GM18508 (cell line): ENCODE results near the gene UHMK1.
"Not testable (repeated sequence)": the region's sequence is repeated elsewhere in the genome, so short reads cannot be mapped to it uniquely, and the experiment has no call there.

Source experiments
- ATAC-seq: cut with Tn5 transposase; IDR thresholded peaks from one replicate; pipeline ENCODE4 v1.9.1; 2021; ENCODE audit warnings: moderate number of reproducible peaks; ENCODE audit not compliant: insufficient read depth, unreplicated experiment

The UHMK1 gene

GRCh38 chr1:162562470-162562828, 64.8 kb downstream of the UHMK1 start:
- ATAC-seq, result no peak

- no peak for ATAC-seq
These were observed 67.2 kb downstream of the UHMK1 start for GRCh38 chr1:162564762-162565218.

GRCh38 chr1:162565460-162565859, 67.8 kb downstream of the UHMK1 start:
- no peak for ATAC-seq

GRCh38 chr1:162566870-162567269, 69.3 kb downstream of the UHMK1 start:
- no peak for ATAC-seq

GRCh38 chr1:162568802-162569201, 71.2 kb downstream of the UHMK1 start:
- ATAC-seq, result no peak

GRCh38 chr1:162570718-162571117, 73.1 kb downstream of the UHMK1 start:
- ATAC-seq, result no peak

GRCh38 chr1:162571121-162571520, 73.5 kb downstream of the UHMK1 start:
- ATAC-seq, result not testable (repeated sequence)

- no peak for ATAC-seq
These were observed 74.1 kb downstream of the UHMK1 start for GRCh38 chr1:162571696-162572095.

GRCh38 chr1:162573136-162573535, 75.5 kb downstream of the UHMK1 start:
- no peak for ATAC-seq

GRCh38 chr1:162578071-162578700, 80.6 kb downstream of the UHMK1 start:
- no peak for ATAC-seq

- ATAC-seq, result no peak
These were observed 81.3 kb downstream of the UHMK1 start for GRCh38 chr1:162578936-162579335.
